Ovary (tissue), 9 donors: Measurements from ENCODE around the gene CNTD1. TPM values are rescaled to one million over a fixed set of nuclear protein-coding genes. Genes with fewer than 3 reads are reported as not detected.

Source experiments
- DNase-seq, 5 donors: peaks; one replicate each; pipeline ENCODE4 v3.0.0-alpha.2; 2019 to 2020
- H3K27ac ChIP-seq, 2 donors: fragments of 200-600 bp; one replicate each; pipeline versions ENCODE4 v1.5.1 to v1.8.0; 2019 to 2022
- H3K27me3 ChIP-seq: fragments of 200-600 bp; one replicate; pipeline ENCODE4 v1.8.0; 2022
- H3K36me3 ChIP-seq: fragments of 200-600 bp; sonication (generic); one replicate; pipeline ENCODE4 v1.5.1; 2019
- H3K4me1 ChIP-seq: one replicate; pipeline ENCODE4 v1.8.1; 2013; ENCODE audit warnings: mild to moderate bottlenecking, moderate library complexity; ENCODE audit not compliant: insufficient read depth
- H3K4me3 ChIP-seq: fragments of 200-600 bp; sonication (generic); one replicate; pipeline ENCODE4 v1.5.1; 2017
- H3K9me3 ChIP-seq, 2 donors: fragments of 200-600 bp in 1 of 2; sonication (generic) in 1 of 2; one replicate each; pipeline versions ENCODE4 v1.5.1 to v1.8.1; 2013 to 2019; ENCODE audit warnings: mild to moderate bottlenecking in 1 of 2, moderate library complexity in 1 of 2
- EP300 ChIP-seq: sonication (generic); formaldehyde crosslinking; IDR thresholded peaks from one replicate; pipeline ENCODE4 v1.6.1; 2017; ENCODE audit warnings: antibody characterized with exemption
- POLR2A ChIP-seq: fragments of 450-650 bp; IDR thresholded peaks from one replicate; pipeline ENCODE4 v1.6.1; 2017; ENCODE audit warnings: antibody characterized with exemption, mild to moderate bottlenecking, moderate library complexity
- WGBS, 3 donors: extraction: QIAGEN DNeasy Blood & Tissue Kit in 1 of 3; methylation state at CpG; one replicate each; pipeline versions ENCODE4 v1.1.5 to v1.1.7; 2013 to 2017; 5-methylcytosine and 5-hydroxymethylcytosine counted together
- intact Hi-C, 4 donors: fragments of 100-400 bp; cut with DNase I; formaldehyde crosslinking; loops; one replicate each; pipeline versions ENCODE4 v1.11.0 to v1.15.1; 2022 to 2023
- polyA plus RNA-seq, 2 donors: library from polyadenylated mRNA; stranded (reverse); fragments of 200-250 nt in 1 of 2; fragments of 350-450 nt in 1 of 2; fragmentation: Illumina TruSeq in 1 of 2; extraction: RNeasy Lipid Tissue Mini Kit (QIAGEN cat#74804) in 1 of 2; gene quantifications; one replicate each; pipeline ENCODE4 v1.2.3, GENCODE V29; 2013 to 2014
- total RNA-seq, 7 donors: library from RNA; depleted of rRNA in 2 of 7; stranded (reverse); fragments of >200 nt in 2 of 7; fragmentation: NEBNext Ultra II Directional in 3 of 7; extraction: Animal tissue kit (Norgen Biotek cat#: 25700) in 3 of 7; gene quantifications; one replicate each; pipeline versions ENCODE4 v1.1.0 to v1.2.4, GENCODE V29; 2016 to 2023
- TF ChIP-seq, protein P1 (sequence below), 3 donors: fragments of 450-650 bp in 2 of 3; fragments of 200-600 bp in 1 of 3; IDR thresholded peaks; one replicate each; pipeline versions ENCODE4 v1.5.1 to v1.8.0; 2016 to 2022; ENCODE audit warnings: antibody characterized with exemption in 3 of 3, mild to moderate bottlenecking in 1 of 3
- donor health status: DM: no; HTN: no; CAD: no; lungs with moderate emphysema.
- donor health status: DM: no; HTN: no; CAD: no.
- donor health status: Bipolar disorder and iron deficiency.
- donor health status: DM: yes; HTN: yes; CAD: no.
- donor health status: DM: no; HTN: no; CAD: no.
- donor health status: DM: yes; HTN: yes; CAD: no.

CNTD1 gene
- total and polyA plus RNA-seq, 9 donors = 0.22 to 0.79 (median 0.33) TPM; not detected in 2

DNA sequence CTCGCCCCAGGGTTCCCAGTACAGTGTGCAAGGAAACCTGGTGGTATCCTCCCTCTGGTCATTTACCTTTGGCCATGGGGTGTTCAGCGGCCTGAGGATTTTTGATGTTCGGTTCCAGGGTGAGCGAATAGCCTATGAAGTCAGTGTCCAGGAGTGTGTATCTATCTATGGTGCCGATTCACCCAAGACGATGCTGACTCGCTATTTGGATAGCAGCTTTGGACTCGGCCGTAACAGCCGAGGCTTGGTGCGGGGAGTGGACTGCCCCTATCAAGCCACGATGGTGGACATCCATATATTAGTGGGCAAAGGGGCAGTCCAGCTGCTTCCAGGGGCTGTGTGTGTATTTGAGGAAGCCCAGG, 46.9 kb downstream of the CNTD1 start:
- Histone ChIP-seq H3K36me3 (no peaks in the 10 kb centered on the region), H3K27me3 (no peaks in the 10 kb centered on the region), H3K4me1 (peaks cover 3% of the 10 kb centered on the region), H3K27ac (no peak overlapping the region), H3K4me3 (no peak overlapping the region), H3K9me3 (no peaks in the 10 kb centered on the region)
- TF ChIP-seq POLR2A (no peak), EP300 (no peak)
- TF ChIP-seq, protein P1, sequence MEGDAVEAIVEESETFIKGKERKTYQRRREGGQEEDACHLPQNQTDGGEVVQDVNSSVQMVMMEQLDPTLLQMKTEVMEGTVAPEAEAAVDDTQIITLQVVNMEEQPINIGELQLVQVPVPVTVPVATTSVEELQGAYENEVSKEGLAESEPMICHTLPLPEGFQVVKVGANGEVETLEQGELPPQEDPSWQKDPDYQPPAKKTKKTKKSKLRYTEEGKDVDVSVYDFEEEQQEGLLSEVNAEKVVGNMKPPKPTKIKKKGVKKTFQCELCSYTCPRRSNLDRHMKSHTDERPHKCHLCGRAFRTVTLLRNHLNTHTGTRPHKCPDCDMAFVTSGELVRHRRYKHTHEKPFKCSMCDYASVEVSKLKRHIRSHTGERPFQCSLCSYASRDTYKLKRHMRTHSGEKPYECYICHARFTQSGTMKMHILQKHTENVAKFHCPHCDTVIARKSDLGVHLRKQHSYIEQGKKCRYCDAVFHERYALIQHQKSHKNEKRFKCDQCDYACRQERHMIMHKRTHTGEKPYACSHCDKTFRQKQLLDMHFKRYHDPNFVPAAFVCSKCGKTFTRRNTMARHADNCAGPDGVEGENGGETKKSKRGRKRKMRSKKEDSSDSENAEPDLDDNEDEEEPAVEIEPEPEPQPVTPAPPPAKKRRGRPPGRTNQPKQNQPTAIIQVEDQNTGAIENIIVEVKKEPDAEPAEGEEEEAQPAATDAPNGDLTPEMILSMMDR (IDR thresholded peaks at IDR 0.05) = no peak
- DNase-seq = no peak
- intact Hi-C loops = loop anchor here in 3 of 4 donors (5.0 to 10.0 kb wide), 3 partner anchors 87 to 149 kb away; partner anchors contain the start of gene RPL27 (in 1 of the 3)
- 85 to 90% (median 85%) methylated on average over 12 of the region's 12 CpGs for WGBS, 3 donors

DNA sequence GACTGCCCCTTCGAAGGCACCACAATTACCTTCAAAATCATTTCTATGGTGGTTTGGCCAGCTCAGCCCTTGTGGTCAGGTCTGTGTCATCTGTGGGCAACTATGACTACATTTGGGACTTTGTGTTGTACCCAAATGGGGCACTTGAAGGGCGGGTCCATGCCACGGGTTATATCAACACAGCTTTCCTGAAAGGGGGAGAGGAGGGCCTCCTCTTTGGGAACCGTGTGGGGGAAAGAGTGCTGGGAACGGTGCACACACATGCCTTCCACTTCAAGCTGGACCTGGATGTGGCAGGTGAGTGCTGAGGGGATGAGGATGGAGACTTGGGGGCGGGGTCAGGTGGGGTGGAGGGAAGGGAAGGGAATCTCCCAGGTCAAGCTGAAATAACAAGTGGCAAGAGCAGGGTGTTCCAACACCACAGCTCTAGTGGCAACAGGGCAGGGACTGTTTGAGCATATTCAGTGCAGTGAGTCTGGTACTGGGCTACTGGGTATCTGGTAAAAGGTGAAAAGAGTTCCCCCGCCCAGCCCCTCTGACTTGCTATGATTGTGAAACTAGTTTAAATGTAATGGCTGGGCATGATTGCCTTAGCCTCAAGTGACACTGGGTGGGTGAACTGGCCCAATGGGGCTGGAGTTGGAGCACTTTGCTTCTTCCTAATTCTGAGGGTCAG, 47.4 kb downstream of the CNTD1 start:
- DNase-seq = no peak
- H3K36me3 ChIP-seq = no peaks in the 10 kb centered on the region
- no peak overlapping the region for H3K27ac ChIP-seq
- H3K4me1 ChIP-seq = peaks cover 3% of the 10 kb centered on the region
- no peak overlapping the region for H3K4me3 ChIP-seq
- no peaks in the 10 kb centered on the region for H3K9me3 ChIP-seq
- TF ChIP-seq, protein P1 (IDR thresholded peaks at IDR 0.05) = no peak
- TF ChIP-seq POLR2A (no peak), EP300 (no peak)
- no peaks in the 10 kb centered on the region for H3K27me3 ChIP-seq
- WGBS, 3 donors = 65 to 78% (median 74%) methylated on average over 7 of the region's 7 CpGs
- intact Hi-C loops = loop anchor here in 3 of 4 donors (5.0 to 10.0 kb wide), 3 partner anchors 86 to 149 kb away; partner anchors contain the start of gene RPL27 (in 1 of the 3)

- intact Hi-C loops = loop anchor here in 3 of 4 donors (5.0 to 10.0 kb wide), 3 partner anchors 86 to 148 kb away; partner anchors contain the start of gene RPL27 (in 1 of the 3)
- Histone ChIP-seq H3K27me3 (no peaks in the 10 kb centered on the region), H3K27ac (no peak overlapping the region), H3K9me3 (no peaks in the 10 kb centered on the region), H3K4me1 (peaks cover 3% of the 10 kb centered on the region), H3K4me3 (no peak overlapping the region), H3K36me3 (no peaks in the 10 kb centered on the region)
- DNase-seq = no peak
- TF ChIP-seq POLR2A (no peak), EP300 (no peak)
- TF ChIP-seq, protein P1 (IDR thresholded peaks at IDR 0.05) = no peak
- WGBS, 3 donors = 48 to 64% (median 49%) methylated on average over 9 of the region's 9 CpGs
Measured at GRCh38 chr17:42846594-42847280, 48.1 kb downstream of the CNTD1 start.

DNA sequence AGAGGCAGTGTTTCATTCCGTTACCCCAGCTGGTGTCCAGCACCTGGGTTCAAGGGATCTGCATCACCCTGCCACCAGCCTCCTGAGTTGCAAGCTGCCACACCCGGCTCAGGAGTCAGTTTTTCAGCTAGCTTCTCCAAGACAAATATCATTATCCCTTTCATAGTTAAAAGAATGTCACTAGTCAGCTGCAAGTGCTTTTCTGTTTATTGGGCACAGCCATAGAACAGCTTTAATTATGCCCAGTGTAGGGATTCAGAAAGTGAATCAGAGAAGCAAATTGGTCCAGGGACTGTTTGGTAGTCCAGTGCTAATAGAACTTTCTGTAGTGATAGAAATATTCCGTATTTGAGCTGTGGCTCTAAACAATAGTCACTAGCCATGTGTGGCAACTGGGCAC, 49.4 kb downstream of the CNTD1 start:
- H3K36me3 ChIP-seq = no peaks in the 10 kb centered on the region
- WGBS, 3 donors = 69 to 83% (median 70%) methylated on average over 3 of the region's 3 CpGs
- TF ChIP-seq POLR2A = no peak
- TF ChIP-seq EP300 = no peak
- TF ChIP-seq, protein P1 (IDR thresholded peaks at IDR 0.05) = no peak
- no peak overlapping the region for H3K27ac ChIP-seq
- H3K4me1 ChIP-seq = peaks cover 3% of the 10 kb centered on the region
- no peaks in the 10 kb centered on the region for H3K27me3 ChIP-seq
- no peaks in the 10 kb centered on the region for H3K9me3 ChIP-seq
- intact Hi-C loops = loop anchor here in 3 of 4 donors (5.0 to 10.0 kb wide), 3 partner anchors 84 to 147 kb away; partner anchors contain the start of gene RPL27 (in 1 of the 3)
- H3K4me3 ChIP-seq = no peak overlapping the region
- no peak for DNase-seq
